Effector memory CD4-positive, alpha-beta T cell (primary cell): ENCODE results near the gene CES2.

Experiments
- DNase-seq, 3 donors: peaks; one replicate each; pipeline ENCODE4 v3.0.0-alpha.2; 2020
- H3K27ac ChIP-seq: 2 replicates; pipeline ENCODE4 v1.7.0; 2013; ENCODE audit warnings: mild to moderate bottlenecking, low read length, moderate library complexity; ENCODE audit not compliant: insufficient read depth, poor library complexity, severe bottlenecking
- H3K27me3 ChIP-seq: replicated peaks from 2 replicates; pipeline ENCODE4 v1.7.0; 2013; ENCODE audit warnings: mild to moderate bottlenecking, low read length; ENCODE audit not compliant: insufficient read depth, control insufficient read depth, poor library complexity, severe bottlenecking
- H3K36me3 ChIP-seq: 2 replicates; pipeline ENCODE4 v1.7.0; 2013; ENCODE audit warnings: mild to moderate bottlenecking, low read length, moderate library complexity; ENCODE audit not compliant: control insufficient read depth, insufficient read depth
- H3K4me1 ChIP-seq: 2 replicates; pipeline ENCODE4 v1.7.0; 2013; ENCODE audit warnings: low read length, mild to moderate bottlenecking; ENCODE audit not compliant: control insufficient read depth, insufficient read depth, poor library complexity, severe bottlenecking
- H3K4me3 ChIP-seq: 2 replicates; pipeline ENCODE4 v1.7.0; 2013; ENCODE audit warnings: low read length, low read depth, mild to moderate bottlenecking; ENCODE audit not compliant: insufficient read depth, poor library complexity, severe bottlenecking
- H3K9me3 ChIP-seq: 2 replicates; pipeline ENCODE4 v1.7.0; 2013; ENCODE audit warnings: mild to moderate bottlenecking, low read length, moderate library complexity; ENCODE audit not compliant: control insufficient read depth

Gene CES2

DNA sequence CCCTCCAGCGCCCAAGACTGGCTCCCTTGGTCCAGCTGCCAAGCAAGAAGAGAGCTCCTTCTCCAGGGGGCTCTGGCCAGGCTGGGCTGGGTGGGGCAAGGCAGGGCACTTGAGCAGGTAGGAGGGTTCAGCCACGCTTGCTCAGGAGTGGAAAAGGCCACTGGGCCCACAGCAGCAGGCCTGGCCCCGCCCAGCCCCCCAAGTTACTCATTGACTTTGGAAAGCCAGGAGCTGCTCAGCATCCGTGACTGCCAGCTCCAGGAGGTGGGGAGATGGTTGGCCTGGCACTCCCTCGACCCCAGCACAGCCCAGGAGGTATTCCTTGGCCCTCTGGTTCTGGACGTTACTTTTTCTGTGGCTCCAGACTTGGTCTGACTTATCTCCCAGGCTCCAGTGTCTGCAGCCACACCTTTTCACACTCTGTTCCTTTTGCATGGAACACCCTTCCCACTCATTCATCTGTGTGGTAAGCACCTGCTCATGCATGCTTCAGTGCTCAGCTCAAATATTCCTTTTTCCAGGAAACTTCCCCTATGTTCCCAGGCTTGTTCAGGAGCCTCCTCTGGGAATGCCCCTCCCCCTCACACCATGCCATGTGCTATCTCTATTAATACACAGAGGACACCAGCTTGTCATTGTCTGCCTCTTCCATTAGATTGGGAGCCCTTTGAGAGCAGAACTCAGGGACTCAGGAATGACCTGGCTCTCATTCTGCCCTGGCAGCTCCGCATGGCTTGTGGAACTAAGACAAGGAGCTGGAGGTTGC, 16.3 kb upstream of the CES2 start, which contains the start of gene CDH16:
TSS of gene CDH16 (minus strand) at position 83 of the 766 bp plus-strand sequence. CDS start 820 bp downstream, outside the sequence.
- no peak within 1 kb of the TSS for H3K27ac ChIP-seq
- no peaks in the 10 kb centered on the region for H3K27me3 ChIP-seq
- H3K4me3 ChIP-seq: no peak within 1 kb of the TSS
- no peak for DNase-seq
- no peaks in the 10 kb centered on the region for H3K4me1 ChIP-seq
- no peaks in the 10 kb centered on the region for H3K36me3 ChIP-seq
- H3K9me3 ChIP-seq: no peaks in the 10 kb centered on the region

DNA sequence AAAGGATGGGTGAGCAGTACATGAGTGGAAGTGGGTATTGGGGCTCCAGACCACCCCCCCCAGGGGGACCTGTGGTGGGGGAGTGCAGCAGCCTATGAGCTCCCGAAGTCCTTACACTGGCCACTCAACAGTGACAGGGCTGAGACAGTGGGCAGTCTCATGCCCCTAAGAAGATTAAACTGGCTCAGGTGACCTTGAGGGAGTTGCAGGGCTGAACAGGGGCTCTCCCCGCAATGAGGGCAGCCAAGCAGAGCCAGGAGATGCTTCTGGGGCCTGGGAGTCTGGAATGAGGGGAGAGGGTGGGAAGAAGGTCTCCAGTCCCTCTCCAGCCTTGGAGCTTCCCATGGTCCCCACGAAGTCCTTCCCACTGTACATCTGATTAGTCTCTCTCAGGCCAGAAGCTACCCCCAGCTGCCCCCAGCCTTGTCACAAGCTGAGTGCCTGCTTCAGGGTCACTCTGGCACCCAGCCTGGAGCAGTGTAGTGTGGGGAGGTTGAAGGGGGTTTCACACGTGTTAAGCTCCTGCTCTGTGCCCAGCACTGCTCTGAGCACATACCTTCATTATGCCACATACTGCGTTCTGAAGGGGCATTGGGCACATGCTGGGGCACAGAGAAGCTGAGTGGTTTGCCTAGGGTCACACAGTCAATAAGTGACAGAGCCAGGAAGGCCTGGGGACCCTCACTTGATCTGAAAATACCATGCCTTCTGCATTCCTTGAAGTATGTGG, 15.6 kb upstream of the CES2 start:
- H3K9me3 ChIP-seq: no peaks in the 10 kb centered on the region
- H3K36me3 ChIP-seq: no peaks in the 10 kb centered on the region
- H3K4me3 ChIP-seq: no peak overlapping the region
- no peak for DNase-seq
- H3K27me3 ChIP-seq: peaks cover 2% of the 10 kb centered on the region
- no peak overlapping the region for H3K27ac ChIP-seq
- no peaks in the 10 kb centered on the region for H3K4me1 ChIP-seq

DNA sequence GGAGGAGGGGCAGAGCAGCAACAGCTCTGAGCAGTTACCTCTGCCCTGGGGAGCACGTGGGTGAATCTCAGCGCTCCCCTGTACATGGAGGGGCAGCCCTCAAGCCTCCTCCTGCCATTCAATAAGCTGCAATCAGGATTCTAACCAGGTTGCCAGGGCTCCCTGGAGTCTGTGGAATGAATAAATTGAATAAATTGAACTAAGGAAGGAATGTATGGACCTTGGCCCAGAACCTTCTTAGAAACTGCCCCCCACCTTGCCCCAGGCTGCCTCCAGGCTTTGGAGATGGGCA, 15.1 kb upstream of the CES2 start:
- H3K36me3 ChIP-seq: no peaks in the 10 kb centered on the region
- H3K27ac ChIP-seq: no peak overlapping the region
- H3K4me3 ChIP-seq: no peak overlapping the region
- no peak for DNase-seq
- peaks cover 3% of the 10 kb centered on the region for H3K4me1 ChIP-seq
- H3K27me3 ChIP-seq: peaks cover 7% of the 10 kb centered on the region
- H3K9me3 ChIP-seq: no peaks in the 10 kb centered on the region

DNA sequence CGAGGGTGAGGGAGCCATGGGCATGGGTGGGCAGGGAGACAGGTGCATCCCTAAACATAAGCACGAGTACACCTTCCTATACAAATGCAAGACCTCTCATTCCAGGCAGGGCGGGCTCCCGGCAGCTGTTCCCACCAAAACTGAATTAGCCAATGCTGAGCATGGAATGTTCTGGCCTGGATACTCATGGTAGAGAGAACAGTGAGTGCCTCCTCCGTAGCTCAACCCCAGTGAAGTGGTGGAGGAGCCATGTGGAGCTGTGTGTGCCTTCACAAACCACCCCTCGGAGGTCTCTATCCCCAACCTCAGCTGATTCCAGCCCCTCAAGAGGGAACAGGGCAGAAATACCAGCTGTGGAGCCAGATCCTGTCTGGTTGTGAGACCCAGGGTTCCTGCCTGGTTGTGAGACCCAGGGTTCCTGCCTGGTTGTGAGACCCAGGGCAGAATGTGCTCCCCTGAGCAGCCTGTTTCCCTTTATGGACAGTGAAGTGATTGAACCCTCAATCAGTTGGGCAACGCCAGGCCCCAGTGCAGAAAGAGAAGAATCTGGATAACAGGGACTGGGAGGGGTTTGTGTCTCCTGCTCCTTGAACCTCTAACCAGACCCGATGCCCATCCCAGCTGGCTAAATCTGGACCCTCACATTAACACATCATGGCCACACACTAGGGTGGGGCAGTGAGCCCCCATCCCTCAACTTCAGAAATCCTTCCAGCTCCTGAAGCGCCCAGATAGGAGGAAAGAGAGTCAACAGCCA, 14.2 kb upstream of the CES2 start:
- Histone ChIP-seq H3K36me3 (no peaks in the 10 kb centered on the region), H3K27me3 (peaks cover 12% of the 10 kb centered on the region), H3K27ac (no peak overlapping the region), H3K4me1 (peaks cover 6% of the 10 kb centered on the region), H3K9me3 (no peaks in the 10 kb centered on the region), H3K4me3 (no peak overlapping the region)
- DNase-seq: no peak

DNA sequence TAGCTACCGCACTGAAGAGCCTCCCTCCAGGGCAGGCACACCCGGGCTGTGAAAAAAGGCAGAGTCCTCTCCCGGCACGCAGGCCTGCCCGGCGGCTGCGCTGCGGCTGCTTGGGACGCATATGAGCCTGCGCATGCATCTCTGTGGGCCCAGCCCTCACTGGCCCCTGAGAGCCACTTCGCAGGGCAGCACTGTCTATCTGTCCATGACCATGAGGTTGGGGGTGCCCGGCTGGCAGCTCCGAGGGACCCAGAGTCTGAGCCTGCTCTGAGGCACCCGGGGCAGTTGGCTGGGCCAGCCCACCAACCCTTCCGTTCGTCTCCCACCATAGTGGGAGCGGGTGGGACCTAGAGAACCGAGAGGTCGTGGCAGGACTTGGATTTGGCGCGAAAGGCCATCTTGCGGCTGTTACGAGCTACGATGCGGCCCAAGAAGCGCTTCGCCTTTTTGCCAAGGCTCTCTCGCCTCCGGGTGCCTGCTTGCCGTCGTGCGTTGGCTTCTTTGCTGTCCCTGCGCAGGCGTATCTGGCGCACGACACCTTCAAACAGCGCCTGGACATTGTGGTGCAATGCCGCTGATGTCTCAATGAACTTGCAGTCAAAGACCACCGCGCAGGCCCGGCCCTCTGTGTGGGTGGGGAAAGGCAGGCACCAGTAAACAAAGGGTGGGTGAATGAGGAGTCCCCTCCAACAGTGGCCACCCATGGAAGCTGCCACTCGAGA, 13.4 kb upstream of the CES2 start:
- peaks cover 6% of the 10 kb centered on the region for H3K4me1 ChIP-seq
- DNase-seq: no peak
- H3K27me3 ChIP-seq: peaks cover 12% of the 10 kb centered on the region
- H3K27ac ChIP-seq: no peak overlapping the region
- no peaks in the 10 kb centered on the region for H3K36me3 ChIP-seq
- no peak overlapping the region for H3K4me3 ChIP-seq
- no peaks in the 10 kb centered on the region for H3K9me3 ChIP-seq

DNA sequence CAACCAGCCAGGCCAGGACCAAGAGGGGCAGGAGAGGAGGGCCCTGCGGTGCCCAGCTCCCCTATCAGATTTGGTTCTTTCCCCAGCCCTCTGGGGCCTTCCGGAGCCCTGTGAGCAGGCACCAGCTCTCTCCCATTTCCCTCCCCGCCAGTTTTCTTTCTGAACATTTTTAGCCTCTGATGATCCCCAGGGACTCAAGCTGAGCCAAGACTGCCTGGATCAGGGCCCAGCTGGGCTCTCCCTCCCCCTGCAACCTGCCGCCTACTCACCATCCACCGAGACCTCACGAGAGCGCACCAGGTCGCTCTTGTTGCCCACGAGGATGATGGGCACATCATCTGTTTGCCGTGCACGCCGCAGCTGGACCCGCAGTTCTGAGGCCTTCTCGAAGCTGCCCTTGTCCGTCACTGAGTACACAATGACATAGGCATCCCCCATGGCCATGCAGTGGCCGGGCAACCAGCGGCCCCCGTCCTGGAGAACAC, 12.0 kb upstream of the CES2 start:
- H3K27me3 ChIP-seq: peaks cover 12% of the 10 kb centered on the region
- peaks cover 6% of the 10 kb centered on the region for H3K4me1 ChIP-seq
- no peak for DNase-seq
- H3K36me3 ChIP-seq: no peaks in the 10 kb centered on the region
- H3K27ac ChIP-seq: no peak overlapping the region
- no peaks in the 10 kb centered on the region for H3K9me3 ChIP-seq
- H3K4me3 ChIP-seq: no peak overlapping the region

DNA sequence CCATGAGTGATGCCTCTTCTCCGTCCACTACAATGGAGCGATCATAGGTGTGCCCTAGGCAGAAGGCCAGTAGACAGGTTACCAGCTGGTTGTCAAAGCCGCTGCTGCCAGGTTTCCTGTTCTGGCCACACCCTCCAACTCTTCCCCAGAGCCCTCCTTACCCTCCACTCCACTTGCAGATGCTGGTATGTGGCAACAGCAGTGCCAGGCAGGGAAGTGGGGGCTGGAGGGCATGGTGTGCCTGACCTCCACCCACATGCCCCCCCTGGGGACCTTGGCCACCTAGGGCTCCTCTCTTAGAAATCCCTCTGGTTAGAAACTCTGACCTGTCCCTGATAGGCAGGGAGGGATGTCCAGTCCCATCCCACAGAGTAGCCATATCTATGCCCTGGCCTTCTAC, 11.4 kb upstream of the CES2 start:
- Histone ChIP-seq H3K4me1 (peaks cover 6% of the 10 kb centered on the region), H3K27me3 (peaks cover 12% of the 10 kb centered on the region), H3K9me3 (no peaks in the 10 kb centered on the region), H3K36me3 (no peaks in the 10 kb centered on the region), H3K4me3 (no peak overlapping the region), H3K27ac (no peak overlapping the region)
- no peak for DNase-seq

DNA sequence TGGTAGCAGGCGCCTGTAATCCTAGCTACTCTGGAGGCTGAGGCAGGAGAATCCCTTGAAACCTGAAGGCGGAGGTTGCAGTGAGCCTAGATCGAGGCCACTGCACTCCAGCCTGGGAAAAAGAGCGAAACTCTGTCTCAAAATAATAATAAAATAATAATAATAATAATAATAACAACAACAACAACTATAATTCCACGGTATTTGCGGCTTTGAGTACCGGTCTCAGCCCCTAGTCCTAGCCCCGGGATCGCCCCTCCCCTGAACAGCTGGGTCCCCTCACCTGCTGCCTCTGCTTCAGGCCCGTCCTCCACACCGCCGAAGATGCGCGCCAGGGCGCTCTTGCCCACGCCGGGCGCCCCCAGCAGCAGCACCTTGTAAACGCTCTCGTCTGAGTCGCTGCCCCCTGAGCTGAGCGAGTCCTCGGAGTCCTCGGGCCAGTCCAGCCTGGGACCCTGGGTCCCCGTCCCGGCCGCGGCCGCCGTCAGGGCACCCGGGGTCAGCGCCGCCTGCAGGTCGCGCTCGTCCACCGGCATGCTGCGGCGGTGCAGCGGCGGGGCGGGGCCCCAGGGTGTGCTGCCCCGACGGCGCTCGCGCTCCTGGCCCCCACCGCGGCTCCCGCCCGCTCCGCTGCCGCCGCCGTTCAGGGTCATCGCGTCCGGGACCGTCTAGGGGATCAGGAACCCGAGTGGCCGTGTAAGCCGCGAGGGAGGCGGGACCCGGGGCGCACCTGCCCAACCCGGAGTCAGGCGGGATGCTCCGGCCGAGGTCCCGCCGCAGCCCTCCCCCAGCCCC, 10.6 kb upstream of the CES2 start:
- H3K4me3 ChIP-seq: peak overlapping the region; percentile 34
- peak in 2 of 3 donors; percentile 5 to 22 for DNase-seq
- no peak overlapping the region for H3K27ac ChIP-seq
- no peaks in the 10 kb centered on the region for H3K9me3 ChIP-seq
- no peaks in the 10 kb centered on the region for H3K36me3 ChIP-seq
- peaks cover 12% of the 10 kb centered on the region for H3K27me3 ChIP-seq
- H3K4me1 ChIP-seq: peaks cover 6% of the 10 kb centered on the region

DNA sequence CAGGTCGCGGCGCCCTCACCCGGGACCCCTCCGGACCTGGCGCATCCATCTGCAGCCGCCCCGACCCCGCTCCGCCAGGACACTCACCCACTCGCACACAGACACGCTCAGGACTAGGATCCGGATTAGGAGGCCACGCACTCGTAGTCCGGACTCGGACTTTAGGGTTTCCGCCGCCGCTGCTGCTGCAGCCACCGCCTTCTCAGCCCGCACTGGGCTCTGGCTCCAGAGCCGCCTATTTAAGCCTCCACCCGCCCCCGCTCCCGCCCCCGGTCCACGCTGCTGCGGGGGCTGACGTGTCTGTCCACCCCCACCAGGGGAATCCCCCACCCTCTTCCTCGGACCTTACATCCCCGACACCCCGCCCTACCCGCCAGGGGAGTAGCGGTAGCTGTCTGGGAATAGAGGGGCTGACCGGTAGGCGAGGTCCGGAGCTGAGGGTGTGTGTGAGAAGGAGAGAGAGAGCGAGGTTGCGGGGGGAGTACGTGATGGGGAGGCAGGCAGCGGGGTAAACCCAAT, 9.9 kb upstream of the CES2 start, which contains the start of gene RRAD:
TSS of gene RRAD (minus strand) at position 214 of the 519 bp plus-strand sequence. CDS start 356 bp downstream, outside the sequence.
- peaks cover 6% of the 10 kb centered on the region for H3K4me1 ChIP-seq
- peaks cover 12% of the 10 kb centered on the region for H3K27me3 ChIP-seq
- no peaks in the 10 kb centered on the region for H3K36me3 ChIP-seq
- DNase-seq: no peak
- peak within 1 kb of the TSS; percentile 34 for H3K4me3 ChIP-seq
- no peak within 1 kb of the TSS for H3K27ac ChIP-seq
- H3K9me3 ChIP-seq: no peaks in the 10 kb centered on the region
